SIG-M5 treated with dmso at 0.1 percent for 504 hours (cell line): ENCODE data around the gene LRP3.
"Not testable (repeated sequence)": the region's sequence is repeated elsewhere in the genome, so short reads cannot be mapped to it uniquely, and the experiment has no call there.

ENCODE experiments used
- DNase-seq: peaks from one replicate; lab custom pipeline; 2025; ENCODE audit not compliant: unreplicated experiment; lab: John Stamatoyannopoulos, UW

The LRP3 gene, protein sequence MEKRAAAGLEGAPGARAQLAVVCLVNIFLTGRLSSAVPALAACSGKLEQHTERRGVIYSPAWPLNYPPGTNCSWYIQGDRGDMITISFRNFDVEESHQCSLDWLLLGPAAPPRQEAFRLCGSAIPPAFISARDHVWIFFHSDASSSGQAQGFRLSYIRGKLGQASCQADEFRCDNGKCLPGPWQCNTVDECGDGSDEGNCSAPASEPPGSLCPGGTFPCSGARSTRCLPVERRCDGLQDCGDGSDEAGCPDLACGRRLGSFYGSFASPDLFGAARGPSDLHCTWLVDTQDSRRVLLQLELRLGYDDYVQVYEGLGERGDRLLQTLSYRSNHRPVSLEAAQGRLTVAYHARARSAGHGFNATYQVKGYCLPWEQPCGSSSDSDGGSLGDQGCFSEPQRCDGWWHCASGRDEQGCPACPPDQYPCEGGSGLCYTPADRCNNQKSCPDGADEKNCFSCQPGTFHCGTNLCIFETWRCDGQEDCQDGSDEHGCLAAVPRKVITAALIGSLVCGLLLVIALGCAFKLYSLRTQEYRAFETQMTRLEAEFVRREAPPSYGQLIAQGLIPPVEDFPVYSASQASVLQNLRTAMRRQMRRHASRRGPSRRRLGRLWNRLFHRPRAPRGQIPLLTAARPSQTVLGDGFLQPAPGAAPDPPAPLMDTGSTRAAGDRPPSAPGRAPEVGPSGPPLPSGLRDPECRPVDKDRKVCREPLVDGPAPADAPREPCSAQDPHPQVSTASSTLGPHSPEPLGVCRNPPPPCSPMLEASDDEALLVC

DNA sequence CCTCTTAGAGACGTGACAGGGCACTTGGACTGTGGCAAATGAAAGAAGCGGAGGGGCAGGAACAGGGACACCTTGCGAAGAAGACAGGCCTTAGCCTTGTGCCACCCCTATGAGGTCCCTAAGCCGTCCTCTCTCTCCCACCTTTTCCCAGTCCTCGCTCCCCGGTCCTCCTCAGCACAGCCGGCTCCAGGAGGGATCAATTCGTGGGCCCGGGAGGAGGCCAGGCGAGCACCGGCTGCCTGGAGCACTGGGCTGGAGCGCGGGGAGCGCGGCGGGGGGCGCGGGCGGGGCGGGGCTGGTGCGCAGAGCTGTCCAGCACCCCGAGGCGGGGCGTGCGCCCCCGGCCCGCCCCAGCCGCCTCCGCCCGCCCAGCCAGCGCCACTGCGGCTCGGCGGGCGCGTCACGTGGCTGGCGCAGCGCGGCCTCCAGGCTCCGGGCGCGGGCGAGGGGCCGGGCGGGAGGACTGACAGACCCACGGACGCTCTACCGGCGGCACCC is at the start of gene LRP3:
Gene LRP3 (plus strand): TSS at position 466 of the 498 bp plus-strand sequence. CDS start 456 bp downstream, outside the sequence.
- peak; percentile 43 for DNase-seq

DNA sequence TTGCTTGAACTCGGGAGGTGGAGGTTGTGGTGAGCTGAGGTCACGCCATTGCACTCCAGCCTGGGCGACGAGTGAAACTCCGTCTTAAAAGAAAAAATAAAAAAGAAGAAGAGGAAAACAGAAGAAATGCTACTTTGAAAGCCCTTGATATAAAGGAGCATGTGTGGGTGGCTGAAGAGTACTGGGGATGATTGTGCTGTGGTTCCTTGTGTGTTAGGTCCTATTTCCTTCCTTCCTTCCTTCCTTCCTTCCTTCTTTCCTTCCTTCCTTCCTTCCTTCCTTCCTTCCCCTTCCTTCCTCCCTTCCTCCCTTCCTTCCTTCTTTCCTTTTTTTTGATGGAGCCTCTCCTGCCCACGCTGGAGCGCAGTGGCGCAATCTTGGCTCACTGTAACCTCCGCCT is 47.9 kb upstream of the LRP3 start:
- DNase-seq, result no peak

- DNase-seq, result no peak
Measured at GRCh38 chr19:33147538-33147937, 46.6 kb upstream of the LRP3 start.

DNA sequence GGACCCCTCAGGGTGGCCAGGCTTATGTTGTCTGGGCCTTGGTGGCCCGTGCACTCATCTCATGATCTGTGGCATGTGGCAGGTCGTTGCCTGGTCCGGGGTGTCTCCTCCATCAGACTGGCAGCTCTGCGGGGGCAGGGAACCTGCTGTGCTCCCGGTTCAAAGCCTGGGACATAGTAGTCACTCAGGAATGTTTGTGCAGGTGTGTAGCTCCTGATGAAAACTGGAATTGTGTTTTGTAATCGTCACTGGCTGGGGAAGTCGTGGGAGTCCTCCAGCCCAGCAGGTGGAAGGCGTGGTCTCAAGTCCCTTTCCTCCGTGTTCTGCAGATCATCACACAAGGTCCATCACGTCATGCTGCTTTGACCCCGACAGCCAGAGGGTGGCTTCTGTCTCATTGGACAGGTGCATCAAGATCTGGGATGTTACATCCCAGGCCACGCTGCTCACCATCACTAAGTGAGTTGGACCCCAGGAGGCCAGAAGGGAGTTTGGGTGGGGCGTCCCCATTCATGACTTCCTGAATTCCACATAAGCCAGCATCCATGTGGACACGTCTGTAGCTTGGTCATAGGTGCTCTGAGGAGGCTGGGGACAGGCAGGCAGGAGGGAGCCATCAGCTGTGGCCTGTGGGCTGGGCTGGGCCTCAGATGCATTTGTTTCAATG is 43.1 kb upstream of the LRP3 start:
- no peak for DNase-seq

- DNase-seq, result no peak
Measured at GRCh38 chr19:33152176-33152575, 42.0 kb upstream of the LRP3 start.

- not testable (repeated sequence) for DNase-seq
Measured at GRCh38 chr19:33152625-33153024, 41.5 kb upstream of the LRP3 start.

- DNase-seq, result not testable (repeated sequence)
Measured at GRCh38 chr19:33154313-33154712, 39.8 kb upstream of the LRP3 start.

DNA sequence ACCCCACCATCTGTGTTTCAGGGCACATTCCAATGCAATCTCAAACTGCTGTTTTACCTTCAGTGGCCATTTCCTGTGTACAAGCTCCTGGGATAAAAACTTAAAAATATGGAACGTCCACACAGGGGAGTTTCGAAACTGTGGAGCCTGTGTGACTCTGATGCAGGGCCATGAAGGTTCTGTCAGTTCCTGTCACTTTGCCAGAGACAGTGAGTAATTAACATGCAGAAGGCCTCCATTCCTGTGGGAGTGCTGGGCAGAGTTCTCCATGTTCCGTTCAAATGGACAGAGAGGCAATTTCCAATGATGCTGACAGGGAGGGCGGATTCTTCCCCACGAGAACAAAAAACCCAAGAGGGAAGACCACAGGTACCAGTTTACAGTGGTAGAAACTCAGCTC is 37.8 kb upstream of the LRP3 start:
- DNase-seq, result no peak

- no peak for DNase-seq
Measured at GRCh38 chr19:33157906-33158305, 36.2 kb upstream of the LRP3 start.

DNA sequence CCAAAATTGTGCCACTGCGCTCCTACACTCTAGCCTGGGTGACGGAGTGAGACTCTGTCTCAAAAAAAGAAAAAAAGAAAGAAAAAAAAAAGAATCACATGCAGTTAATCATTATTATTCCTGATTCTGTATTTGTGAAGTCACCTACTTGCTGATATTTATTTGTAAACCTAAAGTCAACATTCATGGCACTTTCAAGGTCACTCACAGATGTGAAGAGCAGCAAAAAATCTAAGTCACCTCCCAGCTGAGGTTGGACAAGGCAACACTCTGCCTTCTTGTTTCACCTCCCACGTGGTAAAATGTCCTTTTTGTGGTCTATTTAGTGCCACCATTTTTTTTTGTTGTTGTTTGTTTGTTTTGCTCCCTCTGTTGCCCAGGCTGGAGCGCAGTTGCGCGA is 35.8 kb upstream of the LRP3 start:
- DNase-seq, result no peak

GRCh38 chr19:33159149-33159548 is 35.0 kb upstream of the LRP3 start:
- DNase-seq, result no peak

DNA sequence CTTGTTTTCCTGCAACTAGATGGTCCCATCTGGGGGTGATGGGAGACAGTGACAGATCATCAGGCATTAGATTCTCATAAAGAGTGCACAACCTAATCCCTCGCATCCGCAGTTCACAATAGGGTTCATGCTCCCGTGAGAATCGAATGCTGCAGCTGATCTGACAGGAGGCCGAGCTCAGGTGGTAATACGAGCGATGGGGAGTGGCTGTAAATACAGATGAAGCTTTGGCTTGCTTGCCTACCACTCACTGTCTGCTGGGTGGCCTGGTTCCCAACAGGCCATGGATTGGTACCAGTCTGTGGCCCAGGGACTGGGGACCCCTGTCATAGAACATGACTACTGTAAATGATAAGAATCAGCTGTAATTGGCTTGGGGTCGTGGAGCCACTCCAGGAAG is 34.2 kb upstream of the LRP3 start:
- no peak for DNase-seq

- no peak for DNase-seq
Measured at GRCh38 chr19:33161201-33161600, 32.9 kb upstream of the LRP3 start.

DNA sequence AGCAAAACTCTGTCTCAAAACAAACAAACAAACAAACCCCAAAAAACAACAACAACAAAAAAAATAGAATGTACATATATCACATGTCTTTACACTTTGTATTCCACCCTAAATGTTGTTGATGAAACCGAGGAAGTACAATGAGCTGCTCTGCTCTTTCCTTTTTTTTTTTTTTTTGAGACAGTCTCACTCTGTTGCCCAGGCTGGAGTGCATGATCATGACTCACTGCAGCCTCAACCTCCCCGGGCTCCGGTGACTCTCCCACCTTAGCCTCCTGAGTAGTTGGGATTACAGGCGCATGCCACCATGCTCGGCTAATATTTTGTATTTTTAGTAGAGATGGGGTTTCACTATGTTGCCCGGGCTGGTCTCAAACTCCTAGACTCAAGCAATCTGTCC is 30.6 kb upstream of the LRP3 start:
- DNase-seq, result no peak

DNA sequence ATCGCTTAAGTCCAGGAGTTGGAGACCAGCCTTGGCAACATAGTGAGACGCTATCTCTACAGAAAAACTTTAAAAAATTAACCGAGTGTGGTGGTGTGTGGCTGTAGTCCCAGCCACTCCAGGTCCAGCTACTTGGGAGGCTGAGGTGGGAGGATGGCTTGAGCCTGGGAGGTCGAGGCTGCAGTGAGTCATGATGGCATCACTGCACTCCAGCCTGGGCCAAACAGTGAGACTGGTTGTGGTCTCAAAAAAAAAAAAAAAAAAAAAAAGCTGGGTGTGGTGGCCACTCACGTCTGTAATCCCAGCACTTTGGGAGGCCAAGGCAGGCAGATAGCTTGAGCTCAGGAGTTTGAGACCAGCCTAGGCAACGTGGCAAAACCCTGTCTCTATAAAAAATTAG is 28.1 kb upstream of the LRP3 start:
- not testable (repeated sequence) for DNase-seq

DNA sequence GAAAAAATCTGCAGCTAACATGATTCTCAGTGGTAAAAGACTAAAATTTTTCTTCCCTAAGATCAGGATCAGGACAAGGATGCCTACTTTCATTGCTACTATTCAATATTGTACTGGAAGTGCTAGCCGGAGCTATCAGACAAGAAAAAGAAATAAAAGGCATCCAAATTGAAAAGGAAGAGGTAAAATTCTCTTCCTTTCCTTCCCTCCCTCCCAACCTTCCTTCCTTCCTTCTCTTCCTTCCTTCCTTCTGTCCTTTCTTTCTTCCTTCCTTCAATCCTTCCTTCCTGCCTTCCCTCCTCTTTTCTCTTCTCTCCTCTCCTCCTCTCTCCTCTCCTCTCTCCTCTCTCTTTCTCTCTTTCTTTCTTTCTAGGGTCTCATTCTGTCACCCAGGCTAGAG is 26.7 kb upstream of the LRP3 start:
- no peak for DNase-seq

GRCh38 chr19:33168528-33168927 is 25.6 kb upstream of the LRP3 start:
- DNase-seq, result no peak

DNA sequence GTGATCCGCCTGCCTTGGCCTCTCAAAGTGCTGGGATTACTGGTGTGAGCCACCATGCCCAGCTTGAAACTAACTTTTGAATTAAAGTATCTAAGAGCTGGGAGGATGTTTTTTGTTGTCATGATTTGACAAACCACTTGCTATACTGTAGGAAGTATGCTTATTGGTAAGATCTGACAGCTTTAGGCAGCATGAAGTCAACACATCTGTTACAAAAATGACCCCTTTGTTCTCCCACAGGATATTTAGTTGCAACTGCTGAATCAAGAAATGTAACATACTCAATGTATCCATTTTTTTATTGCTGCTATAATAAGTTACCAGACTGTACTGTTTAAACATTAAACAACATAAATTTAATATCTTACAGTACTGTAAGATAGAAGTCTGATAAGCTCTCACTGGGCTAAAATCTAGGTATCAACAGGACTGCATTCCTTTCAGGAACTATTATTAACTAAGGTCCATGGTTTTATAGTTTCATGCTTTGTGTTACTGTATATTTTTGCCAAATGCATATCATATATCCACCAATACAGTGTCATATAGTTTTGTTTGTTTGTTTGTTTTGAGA is 22.8 kb upstream of the LRP3 start:
- no peak for DNase-seq

GRCh38 chr19:33171916-33172359 is 22.2 kb upstream of the LRP3 start:
- no peak for DNase-seq

DNA sequence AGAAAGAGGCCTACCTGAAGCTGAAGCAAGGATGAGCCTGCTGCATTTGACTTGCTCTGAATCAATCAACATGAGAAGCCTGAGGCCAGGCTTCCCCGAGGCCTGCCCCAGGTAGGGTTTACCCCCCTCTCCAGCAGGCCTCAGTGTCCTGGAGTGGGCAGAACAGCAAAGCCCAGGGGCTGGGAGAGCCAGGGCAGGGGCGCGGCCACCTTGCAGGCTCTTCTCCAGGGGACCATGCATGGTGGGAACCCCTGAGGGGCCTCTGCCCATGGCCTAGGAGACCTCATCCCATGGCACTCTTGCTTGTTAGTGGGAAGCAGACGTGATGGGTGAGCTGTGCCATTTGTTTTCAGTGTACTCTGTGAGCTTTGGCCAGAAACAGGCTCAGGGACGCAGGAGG is 19.9 kb upstream of the LRP3 start:
- no peak for DNase-seq

DNA sequence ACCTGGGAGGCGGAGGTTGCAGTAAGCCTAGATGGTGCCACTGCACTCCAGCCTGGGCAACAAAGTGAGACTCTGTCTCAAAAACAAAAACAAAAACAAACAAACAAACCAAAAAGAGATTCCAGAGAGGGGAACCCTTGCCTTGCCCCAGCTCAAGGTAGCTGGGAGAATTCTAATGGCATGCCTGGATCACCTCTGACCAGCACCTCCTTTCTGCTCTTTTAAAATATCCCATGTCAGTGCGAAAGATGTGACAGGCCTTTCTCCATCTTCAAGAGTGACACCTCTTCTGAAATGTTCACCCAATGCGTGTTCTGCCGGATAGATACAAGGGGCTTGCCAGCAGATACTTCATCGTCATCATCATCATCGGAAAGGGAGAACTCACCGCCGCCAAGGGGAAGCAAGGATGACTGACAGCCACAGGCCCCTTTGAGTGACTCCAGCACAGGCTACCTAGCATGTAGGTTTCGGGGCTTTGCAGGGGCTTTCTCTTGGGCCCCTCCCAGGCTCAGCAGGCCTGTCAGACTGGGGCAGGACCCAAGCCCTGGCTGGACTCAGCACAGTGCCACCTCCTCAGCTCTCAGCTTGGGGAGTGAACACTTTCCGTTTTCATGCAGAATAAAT is 18.9 kb upstream of the LRP3 start:
- DNase-seq, result no peak
